Measurements from ENCODE around the gene DACH1.
A peak's percentile ranks its signal among the peaks of the same experiment; 100 is the strongest.

DACH1 gene

GRCh38 chr13:71771144-71771543 is 95.9 kb downstream of the DACH1 start (continued):
- TF ChIP-seq, protein P1, sequence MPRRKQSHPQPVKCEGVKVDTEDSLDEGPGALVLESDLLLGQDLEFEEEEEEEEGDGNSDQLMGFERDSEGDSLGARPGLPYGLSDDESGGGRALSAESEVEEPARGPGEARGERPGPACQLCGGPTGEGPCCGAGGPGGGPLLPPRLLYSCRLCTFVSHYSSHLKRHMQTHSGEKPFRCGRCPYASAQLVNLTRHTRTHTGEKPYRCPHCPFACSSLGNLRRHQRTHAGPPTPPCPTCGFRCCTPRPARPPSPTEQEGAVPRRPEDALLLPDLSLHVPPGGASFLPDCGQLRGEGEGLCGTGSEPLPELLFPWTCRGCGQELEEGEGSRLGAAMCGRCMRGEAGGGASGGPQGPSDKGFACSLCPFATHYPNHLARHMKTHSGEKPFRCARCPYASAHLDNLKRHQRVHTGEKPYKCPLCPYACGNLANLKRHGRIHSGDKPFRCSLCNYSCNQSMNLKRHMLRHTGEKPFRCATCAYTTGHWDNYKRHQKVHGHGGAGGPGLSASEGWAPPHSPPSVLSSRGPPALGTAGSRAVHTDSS (tag by site-specific recombination; IDR thresholded peaks at IDR 0.05) = no peak
- TF ChIP-seq, protein P2, sequence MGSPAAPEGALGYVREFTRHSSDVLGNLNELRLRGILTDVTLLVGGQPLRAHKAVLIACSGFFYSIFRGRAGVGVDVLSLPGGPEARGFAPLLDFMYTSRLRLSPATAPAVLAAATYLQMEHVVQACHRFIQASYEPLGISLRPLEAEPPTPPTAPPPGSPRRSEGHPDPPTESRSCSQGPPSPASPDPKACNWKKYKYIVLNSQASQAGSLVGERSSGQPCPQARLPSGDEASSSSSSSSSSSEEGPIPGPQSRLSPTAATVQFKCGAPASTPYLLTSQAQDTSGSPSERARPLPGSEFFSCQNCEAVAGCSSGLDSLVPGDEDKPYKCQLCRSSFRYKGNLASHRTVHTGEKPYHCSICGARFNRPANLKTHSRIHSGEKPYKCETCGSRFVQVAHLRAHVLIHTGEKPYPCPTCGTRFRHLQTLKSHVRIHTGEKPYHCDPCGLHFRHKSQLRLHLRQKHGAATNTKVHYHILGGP (tag by site-specific recombination; IDR thresholded peaks at IDR 0.05) = no peak
- no peak for TF ChIP-seq ELK4 (IDR thresholded peaks at IDR 0.05; ENCODE audit: borderline replicate concordance, low read depth, low read length)
- TF ChIP-seq ZNF623 (tag by site-specific recombination; IDR thresholded peaks at IDR 0.05) = peak; percentile 67
- TF ChIP-seq, protein P3, sequence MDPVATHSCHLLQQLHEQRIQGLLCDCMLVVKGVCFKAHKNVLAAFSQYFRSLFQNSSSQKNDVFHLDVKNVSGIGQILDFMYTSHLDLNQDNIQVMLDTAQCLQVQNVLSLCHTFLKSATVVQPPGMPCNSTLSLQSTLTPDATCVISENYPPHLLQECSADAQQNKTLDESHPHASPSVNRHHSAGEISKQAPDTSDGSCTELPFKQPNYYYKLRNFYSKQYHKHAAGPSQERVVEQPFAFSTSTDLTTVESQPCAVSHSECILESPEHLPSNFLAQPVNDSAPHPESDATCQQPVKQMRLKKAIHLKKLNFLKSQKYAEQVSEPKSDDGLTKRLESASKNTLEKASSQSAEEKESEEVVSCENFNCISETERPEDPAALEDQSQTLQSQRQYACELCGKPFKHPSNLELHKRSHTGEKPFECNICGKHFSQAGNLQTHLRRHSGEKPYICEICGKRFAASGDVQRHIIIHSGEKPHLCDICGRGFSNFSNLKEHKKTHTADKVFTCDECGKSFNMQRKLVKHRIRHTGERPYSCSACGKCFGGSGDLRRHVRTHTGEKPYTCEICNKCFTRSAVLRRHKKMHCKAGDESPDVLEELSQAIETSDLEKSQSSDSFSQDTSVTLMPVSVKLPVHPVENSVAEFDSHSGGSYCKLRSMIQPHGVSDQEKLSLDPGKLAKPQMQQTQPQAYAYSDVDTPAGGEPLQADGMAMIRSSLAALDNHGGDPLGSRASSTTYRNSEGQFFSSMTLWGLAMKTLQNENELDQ (tag by site-specific recombination; IDR thresholded peaks at IDR 0.05; ENCODE audit: low read depth) = no peak
- no peak for TF ChIP-seq ZEB2 (tag by site-specific recombination; IDR thresholded peaks at IDR 0.05)
- no peak for TF ChIP-seq PRDM2 (tag by site-specific recombination; IDR thresholded peaks at IDR 0.05; ENCODE audit: borderline replicate concordance)
- no peak for TF ChIP-seq ZIC2 (tag by site-specific recombination; IDR thresholded peaks at IDR 0.05)
- TF ChIP-seq HIC1 (tag by site-specific recombination; IDR thresholded peaks at IDR 0.05) = no peak
- TF ChIP-seq ZNF837 (tag by site-specific recombination; IDR thresholded peaks at IDR 0.05) = no peak
- TF ChIP-seq ZNF529 (tag by site-specific recombination; IDR thresholded peaks at IDR 0.05; ENCODE audit: insufficient replicate concordance) = peak; percentile 61
- no peak for TF ChIP-seq YY2 (tag by site-specific recombination; IDR thresholded peaks at IDR 0.05)
- peak; percentile 71; the same call in 1 of the 2 replicates for TF ChIP-seq ZXDB (tag by site-specific recombination; IDR thresholded peaks at IDR 0.05)
- TF ChIP-seq ZFP37 (tag by site-specific recombination; IDR thresholded peaks at IDR 0.05) = peak; percentile 45; the same call in 1 of the 2 replicates
- no peak for TF ChIP-seq ZNF548 (tag by site-specific recombination; IDR thresholded peaks at IDR 0.05)
- no peak for TF ChIP-seq ZNF19 (tag by site-specific recombination; IDR thresholded peaks at IDR 0.05; ENCODE audit: low read depth)
- TF ChIP-seq ZNF426 (tag by site-specific recombination; IDR thresholded peaks at IDR 0.05) = peak; percentile 92
- no peak for TF ChIP-seq ZNF776 (tag by site-specific recombination; IDR thresholded peaks at IDR 0.05; ENCODE audit: borderline replicate concordance)
- peak; percentile 81; the same call in 1 of the 2 replicates for TF ChIP-seq ZNF404 (tag by site-specific recombination; IDR thresholded peaks at IDR 0.05)
- no peak for TF ChIP-seq ZNF626 (tag by site-specific recombination; IDR thresholded peaks at IDR 0.05)
- no peak for TF ChIP-seq ZNF561 (tag by site-specific recombination; IDR thresholded peaks at IDR 0.05; ENCODE audit: borderline replicate concordance)
- no peak for TF ChIP-seq ZNF701 (tag by site-specific recombination; IDR thresholded peaks at IDR 0.05)
- TF ChIP-seq ZNF140 (tag by site-specific recombination; IDR thresholded peaks at IDR 0.05) = peak; percentile 87; the same call in 1 of the 2 replicates
- TF ChIP-seq, protein P4, sequence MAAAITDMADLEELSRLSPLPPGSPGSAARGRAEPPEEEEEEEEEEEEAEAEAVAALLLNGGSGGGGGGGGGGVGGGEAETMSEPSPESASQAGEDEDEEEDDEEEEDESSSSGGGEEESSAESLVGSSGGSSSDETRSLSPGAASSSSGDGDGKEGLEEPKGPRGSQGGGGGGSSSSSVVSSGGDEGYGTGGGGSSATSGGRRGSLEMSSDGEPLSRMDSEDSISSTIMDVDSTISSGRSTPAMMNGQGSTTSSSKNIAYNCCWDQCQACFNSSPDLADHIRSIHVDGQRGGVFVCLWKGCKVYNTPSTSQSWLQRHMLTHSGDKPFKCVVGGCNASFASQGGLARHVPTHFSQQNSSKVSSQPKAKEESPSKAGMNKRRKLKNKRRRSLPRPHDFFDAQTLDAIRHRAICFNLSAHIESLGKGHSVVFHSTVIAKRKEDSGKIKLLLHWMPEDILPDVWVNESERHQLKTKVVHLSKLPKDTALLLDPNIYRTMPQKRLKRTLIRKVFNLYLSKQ (tag by site-specific recombination; IDR thresholded peaks at IDR 0.05; ENCODE audit: borderline replicate concordance) = peak; percentile 71; the same call in 1 of the 2 replicates
